Activated CD4-positive, alpha-beta T cell treated with anti-CD3 and anti-CD28 coated beads, Interleukin-2, amount 10 ng/mL, durations not matched to agents 7 days and 5 days (primary cell): Measurements from ENCODE around the gene PLAAT2. TPM values are rescaled to one million over a fixed set of nuclear protein-coding genes. Genes with fewer than 3 reads are reported as not detected.
"Not testable (repeated sequence)": the region's sequence is repeated elsewhere in the genome, so short reads cannot be mapped to it uniquely, and the experiment has no call there.

Experiments used
- CTCF ChIA-PET: fragments of 350-600 bp; sonication (Branson Sonifier 250); formaldehyde crosslinking; loops from one replicate; lab custom pipeline; 2021; ENCODE audit warnings: antibody characterized with exemption; lab: Charles Lee
- POLR2A ChIA-PET: fragments of 350-600 bp; sonication (Branson Sonifier 250); formaldehyde crosslinking; loops from one replicate; lab custom pipeline; 2021; ENCODE audit warnings: antibody characterized with exemption; lab: Charles Lee
- DNase-seq: peaks from one replicate; pipeline ENCODE4 v3.0.0-alpha.2; 2020
- H3K27ac Mint-ChIP-seq: one replicate; pipeline ENCODE4 v1.8.0; 2021; ENCODE audit warnings: mild to moderate bottlenecking, moderate library complexity, mixed read lengths
- H3K27me3 Mint-ChIP-seq: one replicate; pipeline ENCODE4 v1.8.0; 2021; ENCODE audit warnings: mixed read lengths
- H3K36me3 Mint-ChIP-seq: one replicate; pipeline ENCODE4 v1.8.0; 2021; ENCODE audit warnings: low read depth, mixed read lengths
- H3K4me1 Mint-ChIP-seq: one replicate; pipeline ENCODE4 v1.8.0; 2021; ENCODE audit warnings: mixed read lengths
- H3K4me3 Mint-ChIP-seq: one replicate; pipeline ENCODE4 v1.8.0; 2021; ENCODE audit warnings: mild to moderate bottlenecking, moderate library complexity, mixed read lengths
- H3K9me3 Mint-ChIP-seq: one replicate; pipeline ENCODE4 v1.8.0; 2021; ENCODE audit warnings: mixed read lengths
- total RNA-seq, 2 experiments: library from RNA; stranded (reverse); gene quantifications; one replicate each; pipeline ENCODE4 v1.2.3, GENCODE V29; 2021

The PLAAT2 gene
- total RNA-seq, 2 experiments from 2014 or later: 0.29 TPM; not detected in 1

DNA sequence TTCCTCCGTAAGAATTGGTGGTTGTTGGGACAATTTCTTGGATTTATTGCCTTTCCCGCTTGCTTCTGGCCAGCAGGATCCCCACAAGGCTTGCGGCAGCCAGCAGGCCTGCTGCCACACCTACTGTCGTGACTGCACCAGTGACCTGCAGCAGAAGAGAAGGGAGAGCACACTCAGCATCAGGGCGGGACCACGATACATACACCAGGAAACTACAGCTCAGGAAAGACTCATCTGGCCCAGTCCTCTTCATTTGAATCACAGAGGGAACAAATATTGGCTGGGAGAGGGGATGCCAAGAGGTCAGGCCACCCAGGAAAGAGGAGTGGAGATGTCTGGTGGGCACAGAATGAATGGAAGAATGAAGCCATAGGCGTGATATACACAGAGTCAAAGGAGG lies 10.3 kb downstream of the PLAAT2 start:
- Mint-ChIP-seq H3K36me3 (peaks cover 4% of the 10 kb centered on the region), H3K4me3 (no peak overlapping the region), H3K27me3 (no peaks in the 10 kb centered on the region), H3K9me3 (no peaks in the 10 kb centered on the region), H3K27ac (peak overlapping the region; percentile 96), H3K4me1 (peaks cover 51% of the 10 kb centered on the region)
- CTCF ChIA-PET: interaction anchor here (2.1 to 3.0 kb wide), 3 partner anchors 9 to 15 kb away, joined by 4 to 10 read pairs (median 9); partner anchors contain the start of gene PLAAT4
- no peak for DNase-seq
- POLR2A ChIA-PET: no interaction called here

GRCh38 chr11:63551889-63552266 lies 11.3 kb downstream of the PLAAT2 start:
- no peak for DNase-seq
- POLR2A ChIA-PET: no interaction called here
- CTCF ChIA-PET: interaction anchor here (0.6 to 3.5 kb wide), 7 partner anchors 9 to 56 kb away, joined by 3 to 12 read pairs (median 4); partner anchors contain the start of genes PLAAT2 and PLAAT4
- Mint-ChIP-seq H3K27me3 (no peaks in the 10 kb centered on the region), H3K9me3 (no peaks in the 10 kb centered on the region), H3K27ac (peak overlapping the region; percentile 96), H3K4me1 (peaks cover 51% of the 10 kb centered on the region), H3K36me3 (peaks cover 12% of the 10 kb centered on the region), H3K4me3 (no peak overlapping the region)

DNA sequence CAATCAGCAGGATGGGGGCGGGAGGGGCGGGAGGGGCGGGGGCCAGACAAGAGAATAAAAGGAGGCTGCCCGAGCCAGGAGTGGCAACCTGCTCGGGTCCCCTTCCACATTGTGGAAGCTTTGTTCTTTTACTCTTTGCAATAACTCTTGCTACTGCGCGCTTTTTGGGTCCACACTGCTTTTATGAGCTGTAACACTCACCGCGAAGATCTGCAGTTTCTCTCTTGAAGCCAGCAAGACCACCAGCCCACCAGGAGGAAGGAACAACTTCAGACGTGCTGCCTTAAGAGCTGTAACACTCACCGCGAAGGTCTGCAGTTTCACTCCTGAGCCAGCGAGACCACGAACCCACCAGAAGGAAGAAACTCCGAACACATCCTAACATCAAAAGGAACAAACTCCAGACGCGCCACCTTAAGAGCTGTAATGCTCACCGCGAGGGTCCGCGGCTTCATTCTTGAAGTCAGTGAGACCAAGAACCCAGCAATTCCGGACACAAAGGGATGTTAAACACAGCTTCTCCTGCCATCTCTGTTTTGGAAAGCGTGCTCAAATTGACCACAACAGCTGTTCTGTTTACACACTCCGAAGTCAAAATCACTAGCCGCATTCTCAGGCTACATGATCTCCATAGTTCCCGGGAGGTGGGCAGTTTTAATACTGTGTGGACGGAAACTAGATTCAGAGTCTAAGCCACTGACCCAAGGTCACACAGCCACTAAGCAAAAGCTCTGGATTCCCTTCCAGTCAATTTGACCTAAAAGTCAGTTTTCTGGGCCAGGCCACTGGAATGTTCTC lies 11.9 kb downstream of the PLAAT2 start:
- ChIA-PET CTCF (interaction anchor here (0.6 to 3.5 kb wide), 6 partner anchors 9 to 57 kb away, joined by 3 to 12 read pairs (median 6); partner anchors contain the start of genes PLAAT2 and PLAAT4), POLR2A (no interaction called here)
- Mint-ChIP-seq H3K36me3 (peaks cover 18% of the 10 kb centered on the region), H3K9me3 (no peaks in the 10 kb centered on the region), H3K4me1 (peaks cover 50% of the 10 kb centered on the region), H3K27ac (peak overlapping the region; percentile 86), H3K27me3 (no peaks in the 10 kb centered on the region), H3K4me3 (peak overlapping the region; percentile 59)
- DNase-seq: peak; percentile 35

DNA sequence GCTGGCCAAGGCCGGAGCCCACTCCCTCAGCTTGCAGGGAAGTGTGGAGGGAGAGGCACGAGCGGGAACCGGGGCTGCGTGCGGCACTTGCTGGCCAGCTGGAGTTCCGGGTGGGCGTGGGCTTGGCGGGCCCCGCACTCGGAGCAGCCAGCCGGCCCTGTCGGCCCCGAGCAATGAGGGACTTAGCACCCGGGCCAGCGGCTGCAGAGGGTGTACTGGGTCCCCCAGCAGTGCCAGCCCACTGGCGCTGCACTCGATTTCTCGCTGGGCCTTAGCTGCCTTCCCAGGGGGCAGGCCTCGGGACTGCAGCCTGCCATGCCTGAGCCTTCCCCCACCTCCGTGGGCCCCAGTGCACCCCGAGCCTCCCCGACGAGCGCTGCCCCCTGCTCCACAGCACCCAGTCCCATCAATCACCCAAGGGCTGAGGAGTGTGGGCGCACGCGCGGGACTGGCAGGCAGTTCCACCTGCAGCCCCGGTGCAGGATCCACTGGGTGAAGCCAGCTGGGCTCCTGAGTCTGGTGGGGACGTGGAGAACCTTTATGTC lies 13.0 kb downstream of the PLAAT2 start:
- H3K4me1 Mint-ChIP-seq: peaks cover 45% of the 10 kb centered on the region
- DNase-seq, POLR2A ChIA-PET, H3K27ac Mint-ChIP-seq, H3K4me3 Mint-ChIP-seq, H3K27me3 Mint-ChIP-seq, H3K9me3 Mint-ChIP-seq: not testable (repeated sequence)
- CTCF ChIA-PET: interaction anchor here (1.3 to 3.5 kb wide), 3 partner anchors 8 to 33 kb away, joined by 3 to 12 read pairs (median 9); partner anchors contain the start of gene PLAAT4
- peaks cover 27% of the 10 kb centered on the region for H3K36me3 Mint-ChIP-seq

DNA sequence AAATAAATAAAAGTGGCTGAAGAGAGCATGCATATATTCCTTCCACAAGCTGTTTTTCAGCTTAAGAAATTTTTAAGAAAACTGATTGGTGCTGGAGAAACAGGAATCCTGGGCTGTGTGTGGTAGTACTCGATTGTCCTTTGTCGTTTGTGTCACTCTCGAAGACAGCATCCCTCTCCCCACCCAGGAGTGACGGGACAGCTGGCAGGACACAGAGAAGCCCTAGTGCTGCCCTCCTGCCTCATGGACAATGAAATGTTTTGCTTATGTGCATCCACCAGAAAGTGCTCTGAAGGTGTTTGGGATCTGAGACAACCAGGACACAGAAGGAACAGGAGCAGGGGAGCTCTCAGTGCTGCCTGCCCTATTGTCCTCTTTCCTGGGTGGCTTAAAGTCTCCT lies 13.8 kb downstream of the PLAAT2 start:
- H3K4me1 Mint-ChIP-seq: peaks cover 40% of the 10 kb centered on the region
- no peak for DNase-seq
- H3K27me3 Mint-ChIP-seq: no peaks in the 10 kb centered on the region
- CTCF ChIA-PET: interaction anchor here (0.5 to 3.5 kb wide), 3 partner anchors 12 to 337 kb away, joined by 3 to 12 read pairs (median 6); partner anchors contain the start of gene PLAAT4
- POLR2A ChIA-PET: no interaction called here
- peaks cover 34% of the 10 kb centered on the region for H3K36me3 Mint-ChIP-seq
- H3K9me3 Mint-ChIP-seq: no peaks in the 10 kb centered on the region
- no peak overlapping the region for H3K27ac Mint-ChIP-seq
- no peak overlapping the region for H3K4me3 Mint-ChIP-seq

DNA sequence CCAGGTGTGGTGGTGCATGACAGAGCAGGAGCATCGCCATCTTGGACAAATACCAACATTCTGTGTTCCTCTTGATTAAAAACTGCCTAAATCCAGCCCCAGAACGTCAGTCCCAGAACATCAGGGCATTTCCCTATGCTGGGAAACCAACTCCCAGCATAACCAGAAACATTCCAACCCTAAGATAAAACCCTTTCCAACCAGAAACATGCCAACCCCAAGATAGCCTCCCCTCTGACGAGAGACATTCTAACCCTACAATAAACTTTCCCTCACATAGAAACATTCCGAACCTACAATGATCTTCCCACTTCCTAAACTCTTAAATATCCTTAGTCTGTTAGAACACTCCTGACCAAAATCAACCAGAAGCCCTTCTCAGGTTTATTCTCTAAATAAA lies 15.0 kb downstream of the PLAAT2 start:
- Mint-ChIP-seq H3K9me3 (no peaks in the 10 kb centered on the region), H3K27ac (no peak overlapping the region), H3K27me3 (no peaks in the 10 kb centered on the region), H3K4me3 (no peak overlapping the region), H3K4me1 (peaks cover 28% of the 10 kb centered on the region), H3K36me3 (peaks cover 41% of the 10 kb centered on the region)
- ChIA-PET CTCF (interaction anchor here (1.4 kb wide), 1 partner anchor 12 kb away, joined by 6 read pairs; the partner anchor contains the start of gene PLAAT4), POLR2A (no interaction called here)
- no peak for DNase-seq

- H3K4me1 Mint-ChIP-seq: peaks cover 23% of the 10 kb centered on the region
- ChIA-PET POLR2A (no interaction called here), CTCF (interaction anchor here (1.4 kb wide), 1 partner anchor 11 kb away, joined by 6 read pairs; the partner anchor contains the start of gene PLAAT4)
- no peaks in the 10 kb centered on the region for H3K9me3 Mint-ChIP-seq
- no peak overlapping the region for H3K4me3 Mint-ChIP-seq
- no peak for DNase-seq
- no peaks in the 10 kb centered on the region for H3K27me3 Mint-ChIP-seq
- H3K27ac Mint-ChIP-seq: no peak overlapping the region
- H3K36me3 Mint-ChIP-seq: peaks cover 44% of the 10 kb centered on the region
These were observed 16.1 kb downstream of the PLAAT2 start for GRCh38 chr11:63547061-63547460.

GRCh38 chr11:63543711-63544110 lies 19.5 kb downstream of the PLAAT2 start:
- ChIA-PET POLR2A (no interaction called here), CTCF (interaction anchor here (1.1 to 2.5 kb wide), 2 partner anchors 8 to 192 kb away, joined by 3 to 9 read pairs; no protein-coding TSS in a partner anchor)
- H3K9me3 Mint-ChIP-seq: no peaks in the 10 kb centered on the region
- H3K27me3 Mint-ChIP-seq: no peaks in the 10 kb centered on the region
- H3K4me3 Mint-ChIP-seq: no peak overlapping the region
- DNase-seq: no peak
- H3K4me1 Mint-ChIP-seq: peaks cover 18% of the 10 kb centered on the region
- peaks cover 57% of the 10 kb centered on the region for H3K36me3 Mint-ChIP-seq
- H3K27ac Mint-ChIP-seq: no peak overlapping the region

GRCh38 chr11:63542506-63542905 lies 20.7 kb downstream of the PLAAT2 start:
- H3K27me3 Mint-ChIP-seq, POLR2A ChIA-PET, H3K9me3 Mint-ChIP-seq, H3K27ac Mint-ChIP-seq, H3K4me3 Mint-ChIP-seq, DNase-seq: not testable (repeated sequence)
- peaks cover 30% of the 10 kb centered on the region for H3K4me1 Mint-ChIP-seq
- peaks cover 57% of the 10 kb centered on the region for H3K36me3 Mint-ChIP-seq
- CTCF ChIA-PET: interaction anchor here (1.4 to 2.5 kb wide), 2 partner anchors 9 to 32 kb away, joined by 3 to 9 read pairs; no protein-coding TSS in a partner anchor

- H3K27me3 Mint-ChIP-seq: no peaks in the 10 kb centered on the region
- H3K27ac Mint-ChIP-seq: peak overlapping the region; percentile 94
- no peak for DNase-seq
- CTCF ChIA-PET: interaction anchor here (0.9 to 2.6 kb wide), 10 partner anchors 8 to 66 kb away, joined by 3 to 12 read pairs (median 4); no protein-coding TSS in a partner anchor
- POLR2A ChIA-PET: interaction anchor here (0.6 to 1.5 kb wide), 3 partner anchors 16 to 271 kb away, joined by 3 to 6 read pairs (median 3); no protein-coding TSS in a partner anchor
- H3K36me3 Mint-ChIP-seq: peaks cover 18% of the 10 kb centered on the region
- no peaks in the 10 kb centered on the region for H3K9me3 Mint-ChIP-seq
- H3K4me3 Mint-ChIP-seq: peak overlapping the region; percentile 88
- peaks cover 70% of the 10 kb centered on the region for H3K4me1 Mint-ChIP-seq
These were observed 25.7 kb downstream of the PLAAT2 start for GRCh38 chr11:63537293-63538101.

- Mint-ChIP-seq H3K27ac (peak within 1 kb of the TSS; percentile 94), H3K27me3 (no peaks in the 10 kb centered on the region), H3K4me1 (peaks cover 75% of the 10 kb centered on the region), H3K9me3 (no peaks in the 10 kb centered on the region), H3K36me3 (peaks cover 17% of the 10 kb centered on the region), H3K4me3 (peak within 1 kb of the TSS; percentile 88)
- ChIA-PET POLR2A (interaction anchor here (0.5 to 1.5 kb wide), 3 partner anchors 17 to 38 kb away, joined by 3 to 6 read pairs (median 3); no protein-coding TSS in a partner anchor), CTCF (interaction anchor here (0.5 to 2.6 kb wide), 12 partner anchors 9 to 67 kb away, joined by 3 to 12 read pairs (median 4); no protein-coding TSS in a partner anchor)
- peak; percentile 56 for DNase-seq
These were observed 26.4 kb downstream of the PLAAT2 start, which contains the start of gene PLAAT4 for GRCh38 chr11:63536669-63537292. Gene PLAAT4 (plus strand): TSS chr11:63536808. CDS start chr11:63536869, 61 bp downstream.
